Panc1 (cell line): ENCODE results near the gene NDE1. TPM values are rescaled to one million over a fixed set of nuclear protein-coding genes. Genes with fewer than 3 reads are reported as not detected.

Experiments used
- total RNA-seq: library from RNA; stranded (reverse); gene quantifications from one replicate; pipeline ENCODE4 v1.2.1, GENCODE V29; 2021; ENCODE audit not compliant: unreplicated experiment

Gene NDE1
- total RNA-seq, 1 experiment from 2014 or later = 99.1 TPM

Other genes with a start within 250 kb of the NDE1 start
- gene BMERB1, start 215.7 kb upstream of the NDE1 start, total RNA-seq = 80.0 TPM
- 51.5 TPM for gene MARF1, start 7.1 kb upstream of the NDE1 start, total RNA-seq
- 0.51 TPM for gene MYH11, start 206.8 kb downstream of the NDE1 start, total RNA-seq
- 94.3 TPM for gene CEP20, start 238.4 kb downstream of the NDE1 start, total RNA-seq